Mesothelial cell of epicardium (in vitro differentiated cells): ENCODE measurements around the gene SDK1. TPM values are rescaled to one million over a fixed set of nuclear protein-coding genes. Genes with fewer than 3 reads are reported as not detected.
"Not testable (repeated sequence)": the region's sequence is repeated elsewhere in the genome, so short reads cannot be mapped to it uniquely, and the experiment has no call there.

ENCODE experiments used
- DNase-seq, 2 experiments: peaks; one replicate each; pipeline ENCODE4 v3.0.0; 2021; ENCODE audit warnings: low spot score in 2 of 2; ENCODE audit not compliant: unreplicated experiment in 2 of 2
- H3K27ac Mint-ChIP-seq: 2 replicates; pipeline ENCODE4 v1.8.0; 2021; ENCODE audit warnings: mixed read lengths
- H3K27me3 Mint-ChIP-seq: 2 replicates; pipeline ENCODE4 v1.8.0; 2021; ENCODE audit warnings: low read depth, mixed read lengths
- H3K36me3 Mint-ChIP-seq: 2 replicates; pipeline ENCODE4 v1.8.0; 2021; ENCODE audit warnings: mixed read lengths
- H3K4me1 Mint-ChIP-seq: 2 replicates; pipeline ENCODE4 v1.8.0; 2021; ENCODE audit warnings: mixed read lengths
- H3K4me3 Mint-ChIP-seq: 2 replicates; pipeline ENCODE4 v1.8.0; 2021; ENCODE audit warnings: mild to moderate bottlenecking, moderate library complexity, mixed read lengths
- H3K9me3 Mint-ChIP-seq: 2 replicates; pipeline ENCODE4 v1.8.0; 2021; ENCODE audit warnings: mixed read lengths
- total RNA-seq: library from RNA; stranded (reverse); gene quantifications from 3 replicates; pipeline ENCODE4 v1.2.1, GENCODE V29; 2021
- TF ChIP-seq, protein P1 (sequence below): fragments of 200-600 bp; sonication (generic); IDR thresholded peaks from one replicate; pipeline ENCODE4 v1.5.0; 2021; ENCODE audit warnings: antibody characterized with exemption; ENCODE audit not compliant: unreplicated experiment

The SDK1 gene
- total RNA-seq, 1 donor from 2014 or later, result 12.8 TPM

DNA sequence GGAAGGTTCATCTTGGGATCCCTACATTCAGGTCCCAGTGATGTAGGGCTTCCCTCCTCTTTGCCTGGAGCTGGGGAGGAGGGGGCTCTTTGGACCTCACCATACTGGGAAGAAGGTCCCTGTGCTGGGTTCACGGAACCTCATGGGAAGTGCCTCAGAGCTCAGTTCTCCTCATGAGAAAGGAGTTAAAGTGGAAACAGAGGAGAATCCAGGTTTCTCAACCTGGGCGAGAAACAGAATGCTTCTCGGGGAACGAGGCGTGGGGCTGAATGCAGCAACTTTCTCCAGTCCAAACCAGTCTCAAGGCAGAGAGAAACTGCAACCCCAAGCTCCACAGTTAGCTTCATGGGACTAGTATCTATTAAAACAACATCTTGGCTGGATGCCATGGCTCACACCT lies 998.4 kb downstream of the SDK1 start:
- DNase-seq, result no peak
- TF ChIP-seq, protein P1, sequence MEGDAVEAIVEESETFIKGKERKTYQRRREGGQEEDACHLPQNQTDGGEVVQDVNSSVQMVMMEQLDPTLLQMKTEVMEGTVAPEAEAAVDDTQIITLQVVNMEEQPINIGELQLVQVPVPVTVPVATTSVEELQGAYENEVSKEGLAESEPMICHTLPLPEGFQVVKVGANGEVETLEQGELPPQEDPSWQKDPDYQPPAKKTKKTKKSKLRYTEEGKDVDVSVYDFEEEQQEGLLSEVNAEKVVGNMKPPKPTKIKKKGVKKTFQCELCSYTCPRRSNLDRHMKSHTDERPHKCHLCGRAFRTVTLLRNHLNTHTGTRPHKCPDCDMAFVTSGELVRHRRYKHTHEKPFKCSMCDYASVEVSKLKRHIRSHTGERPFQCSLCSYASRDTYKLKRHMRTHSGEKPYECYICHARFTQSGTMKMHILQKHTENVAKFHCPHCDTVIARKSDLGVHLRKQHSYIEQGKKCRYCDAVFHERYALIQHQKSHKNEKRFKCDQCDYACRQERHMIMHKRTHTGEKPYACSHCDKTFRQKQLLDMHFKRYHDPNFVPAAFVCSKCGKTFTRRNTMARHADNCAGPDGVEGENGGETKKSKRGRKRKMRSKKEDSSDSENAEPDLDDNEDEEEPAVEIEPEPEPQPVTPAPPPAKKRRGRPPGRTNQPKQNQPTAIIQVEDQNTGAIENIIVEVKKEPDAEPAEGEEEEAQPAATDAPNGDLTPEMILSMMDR, result no peak
- Mint-ChIP-seq H3K9me3 (peaks cover 33% of the 10 kb centered on the region), H3K36me3 (no peaks in the 10 kb centered on the region), H3K4me3 (no peak overlapping the region), H3K27me3 (no peaks in the 10 kb centered on the region), H3K27ac (no peak overlapping the region), H3K4me1 (no peaks in the 10 kb centered on the region)

DNA sequence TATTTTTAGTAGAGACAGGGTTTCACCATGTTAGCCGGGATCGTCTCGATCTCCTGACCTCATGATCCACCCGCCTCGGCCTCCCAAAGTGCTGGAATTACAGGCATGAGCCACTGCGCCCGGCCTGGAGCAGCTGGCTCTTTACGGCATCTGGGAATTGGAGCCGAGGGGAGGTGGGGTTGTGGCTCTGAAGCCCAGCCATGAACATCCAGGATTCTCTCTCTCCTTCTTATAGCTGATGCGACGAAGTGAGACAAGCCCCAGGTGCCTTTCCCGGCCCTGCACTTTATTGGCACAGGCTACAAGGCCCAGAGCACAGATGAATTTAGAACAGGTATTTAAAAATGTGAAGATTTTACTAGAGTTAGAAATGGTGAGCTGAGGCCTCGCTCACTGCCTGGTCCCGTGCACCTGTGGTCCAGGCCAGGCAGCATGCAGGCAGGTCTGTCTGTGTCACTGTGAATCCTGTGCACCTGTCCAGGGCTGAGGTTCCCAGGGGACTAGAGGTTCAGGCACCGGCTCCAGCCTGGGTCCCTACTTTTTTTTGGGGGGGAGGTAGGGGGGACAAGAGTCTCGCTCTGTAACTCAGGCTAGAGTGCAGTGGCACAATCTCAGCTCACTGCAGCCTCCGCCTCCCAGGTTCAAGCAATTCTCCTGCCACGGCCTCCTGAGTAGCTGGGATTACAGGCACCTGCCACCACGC lies 1001.3 kb downstream of the SDK1 start:
- H3K36me3 Mint-ChIP-seq, result no peaks in the 10 kb centered on the region
- no peaks in the 10 kb centered on the region for H3K4me1 Mint-ChIP-seq
- H3K27ac Mint-ChIP-seq, result no peak overlapping the region
- DNase-seq, result no peak
- TF ChIP-seq, protein P1, result no peak
- H3K27me3 Mint-ChIP-seq, result no peaks in the 10 kb centered on the region
- peaks cover 21% of the 10 kb centered on the region for H3K9me3 Mint-ChIP-seq
- no peak overlapping the region for H3K4me3 Mint-ChIP-seq

DNA sequence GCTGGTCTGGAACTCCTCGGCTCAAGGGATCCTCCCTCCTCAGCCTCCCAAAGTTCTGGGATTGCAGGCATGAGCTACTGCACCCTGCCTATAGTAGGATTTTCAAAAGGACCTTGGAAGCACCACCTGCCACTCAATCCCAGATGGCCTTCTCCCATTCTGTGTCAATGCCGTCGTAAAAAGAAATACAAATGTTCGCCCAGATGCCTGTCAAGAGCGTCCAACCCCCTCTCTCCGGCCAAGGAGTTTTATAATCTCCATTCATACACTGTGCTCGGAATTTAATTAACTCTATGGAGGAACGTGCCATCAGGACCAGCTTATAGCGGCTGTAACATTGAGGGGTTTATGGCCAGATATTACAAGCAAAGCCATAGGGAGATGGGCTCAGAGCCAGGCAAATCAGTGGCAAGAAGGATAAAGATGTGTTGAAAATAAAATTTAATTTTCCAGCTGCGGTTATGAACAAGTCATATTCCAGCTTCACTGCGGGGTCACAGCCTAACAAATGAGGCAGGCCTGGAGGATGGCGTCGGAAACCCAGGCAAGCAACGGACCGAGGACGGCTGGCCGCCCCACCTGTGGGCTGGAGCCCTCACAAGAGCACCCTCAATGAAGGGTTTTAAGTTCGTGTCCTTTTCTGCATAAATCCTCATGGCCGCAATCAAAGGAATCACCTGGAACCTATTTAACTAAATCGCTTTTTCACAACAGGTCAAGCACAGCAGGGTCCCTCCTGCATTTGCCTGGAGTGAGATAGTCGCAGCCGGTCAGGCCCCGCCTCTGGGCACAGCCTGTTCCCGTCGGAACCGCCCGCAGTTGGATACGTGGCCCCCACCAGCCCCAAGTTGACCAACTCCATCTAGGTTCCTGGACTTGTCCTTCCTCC lies 1006.5 kb downstream of the SDK1 start:
- Mint-ChIP-seq H3K9me3 (peaks cover 31% of the 10 kb centered on the region), H3K27me3 (peaks cover 2% of the 10 kb centered on the region), H3K4me1 (no peaks in the 10 kb centered on the region), H3K4me3 (no peak overlapping the region), H3K27ac (no peak overlapping the region), H3K36me3 (no peaks in the 10 kb centered on the region)
- TF ChIP-seq, protein P1, result no peak
- no peak for DNase-seq

DNA sequence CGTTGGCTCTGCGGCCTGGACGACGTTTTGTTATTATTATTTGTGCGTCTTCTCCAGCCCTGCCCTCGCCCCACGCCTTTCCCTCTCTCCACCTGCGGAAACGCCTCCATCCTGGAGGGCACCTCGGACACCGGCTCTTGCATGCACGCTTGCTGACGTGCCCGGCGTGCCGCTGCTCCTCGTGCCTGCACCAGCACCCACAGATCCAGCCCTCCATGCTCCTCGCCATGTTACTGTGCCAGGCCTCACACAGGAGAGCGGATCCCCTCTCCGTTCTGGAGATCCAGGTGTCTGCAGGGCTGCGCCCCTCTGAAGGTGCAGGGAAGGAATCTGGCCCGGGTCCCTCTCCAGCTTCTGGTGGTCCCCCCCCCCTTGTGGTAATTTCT lies 1007.1 kb downstream of the SDK1 start:
- Mint-ChIP-seq H3K4me1 (no peaks in the 10 kb centered on the region), H3K36me3 (no peaks in the 10 kb centered on the region), H3K27me3 (peaks cover 2% of the 10 kb centered on the region), H3K27ac (no peak overlapping the region), H3K9me3 (peaks cover 31% of the 10 kb centered on the region), H3K4me3 (no peak overlapping the region)
- TF ChIP-seq, protein P1, result no peak
- DNase-seq, result no peak

DNA sequence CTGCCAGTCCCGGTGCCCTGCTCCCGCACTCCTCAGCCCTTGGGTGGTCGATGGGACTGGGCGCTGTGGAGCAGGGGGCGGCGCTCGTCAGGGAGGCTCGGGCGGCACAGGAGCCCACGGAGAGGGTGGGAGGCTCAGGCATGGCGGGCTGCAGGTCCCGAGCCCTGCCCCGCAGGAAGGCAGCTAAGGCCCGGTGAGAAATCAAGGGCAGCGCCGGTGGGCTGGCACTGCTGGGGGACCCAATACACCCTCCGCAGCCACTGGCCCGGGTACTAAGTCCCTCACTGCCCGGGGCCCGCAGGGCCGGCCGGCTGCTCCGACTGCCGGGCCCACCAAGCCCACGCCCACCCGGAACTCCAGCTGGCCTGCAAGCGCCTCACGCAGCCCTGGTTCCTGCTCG lies 1012.9 kb downstream of the SDK1 start:
- H3K27me3 Mint-ChIP-seq, H3K36me3 Mint-ChIP-seq, H3K4me3 Mint-ChIP-seq, H3K4me1 Mint-ChIP-seq, H3K27ac Mint-ChIP-seq, DNase-seq: not testable (repeated sequence)
- peaks cover 17% of the 10 kb centered on the region for H3K9me3 Mint-ChIP-seq

DNA sequence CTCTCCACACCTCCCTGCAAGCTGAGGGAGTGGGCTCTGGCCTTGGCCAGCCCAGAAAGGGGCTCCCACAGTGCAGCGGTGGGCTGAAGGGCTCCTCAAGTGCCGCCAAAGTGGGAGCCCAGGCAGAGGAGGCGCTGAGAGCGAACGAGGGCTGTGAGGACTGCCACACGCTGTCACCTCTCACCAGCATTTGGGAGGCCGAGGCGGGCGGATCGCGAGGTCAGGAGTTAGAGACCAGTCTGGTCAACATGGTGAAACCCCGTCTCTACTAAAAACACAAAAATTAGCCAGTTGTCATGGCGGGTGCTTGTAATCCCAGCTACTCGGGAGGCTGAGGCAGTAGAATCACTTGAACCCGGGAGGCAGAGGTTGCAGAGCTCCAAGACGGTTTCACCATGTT lies 1013.3 kb downstream of the SDK1 start:
- not testable (repeated sequence) for H3K36me3 Mint-ChIP-seq, H3K4me1 Mint-ChIP-seq, DNase-seq, H3K27ac Mint-ChIP-seq, H3K4me3 Mint-ChIP-seq, H3K27me3 Mint-ChIP-seq
- peaks cover 17% of the 10 kb centered on the region for H3K9me3 Mint-ChIP-seq
